ENCODE results near the gene AFF3.
"Not testable (repeated sequence)": the region's sequence is repeated elsewhere in the genome, so short reads cannot be mapped to it uniquely, and the experiment has no call there.

The AFF3 gene

GRCh38 chr2:100105678-100106054 lies 36.7 kb downstream of the AFF3 start:
- FAIRE-seq, result no peak

GRCh38 chr2:100104718-100105677 lies 37.4 kb downstream of the AFF3 start:
- FAIRE-seq, result no peak

GRCh38 chr2:100104265-100104664 lies 38.1 kb downstream of the AFF3 start:
- not testable (repeated sequence) for FAIRE-seq

GRCh38 chr2:100103527-100104252 lies 38.7 kb downstream of the AFF3 start:
- FAIRE-seq, result not testable (repeated sequence)

- not testable (repeated sequence) for FAIRE-seq
Observed at GRCh38 chr2:100102466-100103180, 39.8 kb downstream of the AFF3 start.

GRCh38 chr2:100098855-100099254 lies 43.5 kb downstream of the AFF3 start:
- FAIRE-seq, result not testable (repeated sequence)

GRCh38 chr2:100097611-100098294 lies 44.6 kb downstream of the AFF3 start:
- not testable (repeated sequence) for FAIRE-seq

- not testable (repeated sequence) for FAIRE-seq
Observed at GRCh38 chr2:100095845-100096244, 46.5 kb downstream of the AFF3 start.

GRCh38 chr2:100091807-100092206 lies 50.6 kb downstream of the AFF3 start:
- FAIRE-seq, result not testable (repeated sequence)

- not testable (repeated sequence) for FAIRE-seq
Observed at GRCh38 chr2:100085744-100086143, 56.6 kb downstream of the AFF3 start.

- not testable (repeated sequence) for FAIRE-seq
Observed at GRCh38 chr2:100083421-100084216, 58.8 kb downstream of the AFF3 start.

GRCh38 chr2:100082302-100082978 lies 60.0 kb downstream of the AFF3 start:
- FAIRE-seq, result not testable (repeated sequence)

GRCh38 chr2:100077935-100078334 lies 64.5 kb downstream of the AFF3 start:
- no peak for FAIRE-seq

GRCh38 chr2:100077456-100077855 lies 64.9 kb downstream of the AFF3 start:
- no peak for FAIRE-seq

- no peak for FAIRE-seq
Observed at GRCh38 chr2:100075532-100075931, 66.9 kb downstream of the AFF3 start.

- FAIRE-seq, result no peak
Observed at GRCh38 chr2:100073110-100073509, 69.3 kb downstream of the AFF3 start.

- no peak for FAIRE-seq
Observed at GRCh38 chr2:100072503-100072902, 69.9 kb downstream of the AFF3 start.

- no peak for FAIRE-seq
Observed at GRCh38 chr2:100071335-100072043, 70.9 kb downstream of the AFF3 start.

- FAIRE-seq, result no peak
Observed at GRCh38 chr2:100070078-100070477, 72.3 kb downstream of the AFF3 start.

- no peak for FAIRE-seq
Observed at GRCh38 chr2:100068395-100068794, 74.0 kb downstream of the AFF3 start.
